ENCODE results near the gene OS9.

OS9 gene

GRCh38 chr12:57724003-57724935, 30.3 kb downstream of the OS9 start:
- no peaks in the 10 kb centered on the region for H3K4me1 ChIP-seq (ENCODE audit: control insufficient read depth, insufficient read depth, low read length, poor library complexity, severe bottlenecking)
- 72 to 86% methylated on average over 10 to 11 of the region's 12 CpGs for WGBS, 2 experiments (ENCODE audit: insufficient coverage in 2 of 2)
- peaks cover 16% of the 10 kb centered on the region for H3K36me3 ChIP-seq (ENCODE audit: control insufficient read depth, insufficient read depth, low read length)
- no peak overlapping the region for H3K4me3 ChIP-seq (ENCODE audit: extremely low read depth, insufficient read depth, low read length, poor library complexity, severe bottlenecking)
- H3K27ac ChIP-seq (ENCODE audit: low read depth, low read length, severe bottlenecking) = no peak overlapping the region
- H3K9me3 ChIP-seq (ENCODE audit: control insufficient read depth, low read length) = no peaks in the 10 kb centered on the region

- WGBS, 2 experiments (ENCODE audit: insufficient coverage in 2 of 2) = 75% methylated on average over 1 of the region's 11 CpGs
- no peak overlapping the region for H3K4me3 ChIP-seq (ENCODE audit: extremely low read depth, insufficient read depth, low read length, poor library complexity, severe bottlenecking)
Measured at GRCh38 chr12:57724936-57725740, 31.2 kb downstream of the OS9 start.

GRCh38 chr12:57725851-57726150, 31.9 kb downstream of the OS9 start:
- no peaks in the 10 kb centered on the region for H3K4me1 ChIP-seq (ENCODE audit: control insufficient read depth, insufficient read depth, low read length, poor library complexity, severe bottlenecking)
- H3K36me3 ChIP-seq (ENCODE audit: control insufficient read depth, insufficient read depth, low read length) = peaks cover 2% of the 10 kb centered on the region
- H3K4me3 ChIP-seq (ENCODE audit: extremely low read depth, insufficient read depth, low read length, poor library complexity, severe bottlenecking) = peak overlapping the region; percentile 46
- WGBS, 2 experiments (ENCODE audit: insufficient coverage in 2 of 2) = 3 to 11% methylated on average over 5 to 9 of the region's 10 CpGs
- H3K27ac ChIP-seq (ENCODE audit: low read depth, low read length, severe bottlenecking) = no peak overlapping the region
- no peaks in the 10 kb centered on the region for H3K9me3 ChIP-seq (ENCODE audit: control insufficient read depth, low read length)

More at GRCh38 chr12:57724936-57725740, 31.2 kb downstream of the OS9 start:
- H3K9me3 ChIP-seq (ENCODE audit: control insufficient read depth, low read length) = no peaks in the 10 kb centered on the region
- H3K36me3 ChIP-seq (ENCODE audit: control insufficient read depth, insufficient read depth, low read length) = peaks cover 9% of the 10 kb centered on the region
- no peak overlapping the region for H3K27ac ChIP-seq (ENCODE audit: low read depth, low read length, severe bottlenecking)
- no peaks in the 10 kb centered on the region for H3K4me1 ChIP-seq (ENCODE audit: control insufficient read depth, insufficient read depth, low read length, poor library complexity, severe bottlenecking)

- Histone ChIP-seq H3K4me1 (ENCODE audit: control insufficient read depth, insufficient read depth, low read length, poor library complexity, severe bottlenecking) (no peaks in the 10 kb centered on the region), H3K9me3 (ENCODE audit: control insufficient read depth, low read length) (no peaks in the 10 kb centered on the region), H3K27ac (ENCODE audit: low read depth, low read length, severe bottlenecking) (no peak overlapping the region), H3K36me3 (ENCODE audit: control insufficient read depth, insufficient read depth, low read length) (no peaks in the 10 kb centered on the region), H3K4me3 (ENCODE audit: extremely low read depth, insufficient read depth, low read length, poor library complexity, severe bottlenecking) (peak overlapping the region; percentile 46)
- WGBS, 2 experiments (ENCODE audit: insufficient coverage in 2 of 2) = 1 to 3% methylated on average over 52 of the region's 79 CpGs
Measured at GRCh38 chr12:57726151-57726883, 32.4 kb downstream of the OS9 start.

- H3K36me3 ChIP-seq (ENCODE audit: control insufficient read depth, insufficient read depth, low read length) = no peaks in the 10 kb centered on the region
- H3K4me3 ChIP-seq (ENCODE audit: extremely low read depth, insufficient read depth, low read length, poor library complexity, severe bottlenecking) = peak overlapping the region; percentile 46
- no peaks in the 10 kb centered on the region for H3K9me3 ChIP-seq (ENCODE audit: control insufficient read depth, low read length)
- 11 to 13% methylated on average over 60 to 71 of the region's 76 CpGs for WGBS, 2 experiments (ENCODE audit: insufficient coverage in 2 of 2)
- H3K4me1 ChIP-seq (ENCODE audit: control insufficient read depth, insufficient read depth, low read length, poor library complexity, severe bottlenecking) = no peaks in the 10 kb centered on the region
- H3K27ac ChIP-seq (ENCODE audit: low read depth, low read length, severe bottlenecking) = no peak overlapping the region
Measured at GRCh38 chr12:57726884-57727757, 33.2 kb downstream of the OS9 start.

GRCh38 chr12:57727758-57728395, 33.9 kb downstream of the OS9 start:
- H3K9me3 ChIP-seq (ENCODE audit: control insufficient read depth, low read length) = no peaks in the 10 kb centered on the region
- no peaks in the 10 kb centered on the region for H3K4me1 ChIP-seq (ENCODE audit: control insufficient read depth, insufficient read depth, low read length, poor library complexity, severe bottlenecking)
- no peaks in the 10 kb centered on the region for H3K36me3 ChIP-seq (ENCODE audit: control insufficient read depth, insufficient read depth, low read length)
- H3K4me3 ChIP-seq (ENCODE audit: extremely low read depth, insufficient read depth, low read length, poor library complexity, severe bottlenecking) = no peak overlapping the region
- H3K27ac ChIP-seq (ENCODE audit: low read depth, low read length, severe bottlenecking) = no peak overlapping the region
- 27 to 32% methylated on average over 17 to 18 of the region's 21 CpGs for WGBS, 2 experiments (ENCODE audit: insufficient coverage in 2 of 2)

- no peak overlapping the region for H3K4me3 ChIP-seq (ENCODE audit: extremely low read depth, insufficient read depth, low read length, poor library complexity, severe bottlenecking)
- no peaks in the 10 kb centered on the region for H3K9me3 ChIP-seq (ENCODE audit: control insufficient read depth, low read length)
- no peaks in the 10 kb centered on the region for H3K4me1 ChIP-seq (ENCODE audit: control insufficient read depth, insufficient read depth, low read length, poor library complexity, severe bottlenecking)
- H3K27ac ChIP-seq (ENCODE audit: low read depth, low read length, severe bottlenecking) = no peak overlapping the region
- WGBS, 2 experiments (ENCODE audit: insufficient coverage in 2 of 2) = 18 to 34% methylated on average over 2 to 3 of the region's 5 CpGs
- no peaks in the 10 kb centered on the region for H3K36me3 ChIP-seq (ENCODE audit: control insufficient read depth, insufficient read depth, low read length)
Measured at GRCh38 chr12:57729321-57729844, 35.5 kb downstream of the OS9 start.

GRCh38 chr12:57730336-57731067, 36.6 kb downstream of the OS9 start:
- H3K27ac ChIP-seq (ENCODE audit: low read depth, low read length, severe bottlenecking) = no peak overlapping the region
- H3K4me1 ChIP-seq (ENCODE audit: control insufficient read depth, insufficient read depth, low read length, poor library complexity, severe bottlenecking) = no peaks in the 10 kb centered on the region
- no peak overlapping the region for H3K4me3 ChIP-seq (ENCODE audit: extremely low read depth, insufficient read depth, low read length, poor library complexity, severe bottlenecking)
- H3K9me3 ChIP-seq (ENCODE audit: control insufficient read depth, low read length) = no peaks in the 10 kb centered on the region
- no peaks in the 10 kb centered on the region for H3K36me3 ChIP-seq (ENCODE audit: control insufficient read depth, insufficient read depth, low read length)
- WGBS, 2 experiments (ENCODE audit: insufficient coverage in 2 of 2) = 72 to 75% methylated on average over 9 to 10 of the region's 13 CpGs

- peaks cover 5% of the 10 kb centered on the region for H3K4me1 ChIP-seq (ENCODE audit: control insufficient read depth, insufficient read depth, low read length, poor library complexity, severe bottlenecking)
- no peak overlapping the region for H3K4me3 ChIP-seq (ENCODE audit: extremely low read depth, insufficient read depth, low read length, poor library complexity, severe bottlenecking)
- H3K9me3 ChIP-seq (ENCODE audit: control insufficient read depth, low read length) = no peaks in the 10 kb centered on the region
- no peak overlapping the region for H3K27ac ChIP-seq (ENCODE audit: low read depth, low read length, severe bottlenecking)
- 79 to 81% methylated on average over 12 to 15 of the region's 19 CpGs for WGBS, 2 experiments (ENCODE audit: insufficient coverage in 2 of 2)
- H3K36me3 ChIP-seq (ENCODE audit: control insufficient read depth, insufficient read depth, low read length) = no peaks in the 10 kb centered on the region
Measured at GRCh38 chr12:57731411-57732080, 37.6 kb downstream of the OS9 start.
